ENCODE results near the gene ELK1.

ELK1 gene

DNA sequence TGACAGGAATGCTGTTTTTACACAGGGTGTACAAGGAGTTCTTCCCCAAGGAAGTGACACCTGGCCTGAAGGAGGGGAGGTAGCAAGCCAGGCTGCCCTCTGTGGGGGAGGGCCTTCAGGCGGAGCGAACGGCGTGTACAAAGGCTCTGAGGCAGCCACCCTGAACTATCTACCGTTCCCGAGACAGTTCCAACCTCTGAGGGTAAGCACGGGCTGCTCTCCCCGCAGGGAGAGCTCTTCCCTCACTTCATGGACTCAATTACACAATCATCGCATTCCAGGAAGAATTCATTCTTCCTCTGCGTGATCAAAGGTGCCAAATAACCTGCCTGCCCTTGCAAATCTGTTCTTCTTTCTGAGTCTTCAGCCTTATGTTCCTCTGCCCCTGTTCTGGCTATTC is 4.8 kb downstream of the ELK1 start:
- no peak for DNase-seq (ENCODE audit: low read depth in 3 of 3)

DNA sequence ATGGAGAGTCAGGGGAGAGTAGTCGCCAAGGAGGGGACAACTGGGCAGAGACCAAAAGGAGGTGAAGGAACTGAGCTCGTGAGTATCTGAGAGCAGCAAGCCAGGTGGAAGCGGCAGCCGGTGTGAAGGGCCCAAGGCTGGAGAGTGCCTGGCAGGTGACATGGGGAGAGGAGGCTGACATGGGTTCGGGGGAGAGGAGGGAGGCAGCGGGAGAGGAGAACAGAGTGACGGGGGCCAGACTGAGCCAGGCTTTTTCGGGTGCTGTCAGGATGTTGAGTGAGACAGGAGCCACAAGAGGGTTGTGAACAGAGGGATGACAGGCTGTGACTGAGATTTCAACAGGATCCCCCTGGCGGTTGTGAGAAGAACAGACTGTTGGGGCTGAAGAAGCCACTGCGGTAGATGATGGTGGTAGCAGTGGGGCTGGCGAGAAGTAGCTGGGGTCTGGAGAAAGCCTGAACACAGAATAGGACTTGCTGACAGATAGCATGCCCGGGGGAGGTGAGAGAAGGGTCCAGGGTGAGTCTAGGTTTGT is 5.7 kb downstream of the ELK1 start:
- DNase-seq (ENCODE audit: low read depth in 3 of 3) = no peak

- no peak for DNase-seq (ENCODE audit: low read depth in 3 of 3)
Measured at GRCh38 chrX:47643926-47644325, 6.4 kb downstream of the ELK1 start.

GRCh38 chrX:47638816-47639215 is 11.5 kb downstream of the ELK1 start:
- no peak for DNase-seq (ENCODE audit: low read depth in 3 of 3)

- peak in 1 of 3 experiments; percentile 44 for DNase-seq (ENCODE audit: low read depth in 3 of 3)
Measured at GRCh38 chrX:47637546-47638195, 12.7 kb downstream of the ELK1 start.

DNA sequence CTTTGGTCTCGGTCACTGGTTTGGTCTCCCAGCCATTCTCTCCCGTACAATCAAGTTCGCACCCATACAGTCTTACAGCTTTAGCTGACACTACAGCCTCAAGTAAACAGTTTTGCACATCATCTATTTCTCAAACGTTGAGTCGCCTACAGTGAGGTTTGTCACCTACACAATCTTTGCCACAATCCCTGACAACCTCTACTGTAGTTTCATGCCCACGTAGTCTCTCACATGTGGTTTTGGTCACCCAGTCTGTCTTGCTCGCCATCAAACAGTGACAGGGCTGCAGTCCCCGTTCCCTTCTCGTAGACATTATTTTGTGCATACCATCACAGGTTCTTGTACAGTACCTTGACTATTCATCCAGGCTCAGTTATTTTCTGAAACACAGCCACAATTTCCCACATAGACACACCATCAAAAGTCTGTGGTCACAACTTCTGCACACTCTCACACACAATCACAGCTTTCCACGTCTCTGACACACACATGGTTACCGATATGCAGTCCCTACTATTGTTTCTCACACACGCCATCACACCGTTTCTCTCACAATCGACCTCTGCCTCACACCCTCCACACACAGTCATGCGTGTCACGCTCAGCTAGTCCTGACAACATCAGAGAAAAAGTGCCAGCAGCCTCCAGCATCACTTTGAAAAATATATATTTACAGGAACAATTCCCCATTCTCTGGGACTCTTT is 15.3 kb downstream of the ELK1 start:
- no peak for DNase-seq (ENCODE audit: low read depth in 3 of 3)

GRCh38 chrX:47633689-47634590 is 16.4 kb downstream of the ELK1 start:
- DNase-seq (ENCODE audit: low read depth in 3 of 3) = no peak

- DNase-seq (ENCODE audit: low read depth in 3 of 3) = no peak
Measured at GRCh38 chrX:47632666-47633065, 17.7 kb downstream of the ELK1 start.

- DNase-seq (ENCODE audit: low read depth in 3 of 3) = no peak
Measured at GRCh38 chrX:47631676-47632075, 18.7 kb downstream of the ELK1 start.

GRCh38 chrX:47629419-47630200 is 20.8 kb downstream of the ELK1 start, which contains the start of gene CFP:
CFP (minus strand) TSS chrX:47629930; CDS start chrX:47629844, 86 bp downstream.
- no peak for DNase-seq (ENCODE audit: low read depth in 3 of 3)

DNA sequence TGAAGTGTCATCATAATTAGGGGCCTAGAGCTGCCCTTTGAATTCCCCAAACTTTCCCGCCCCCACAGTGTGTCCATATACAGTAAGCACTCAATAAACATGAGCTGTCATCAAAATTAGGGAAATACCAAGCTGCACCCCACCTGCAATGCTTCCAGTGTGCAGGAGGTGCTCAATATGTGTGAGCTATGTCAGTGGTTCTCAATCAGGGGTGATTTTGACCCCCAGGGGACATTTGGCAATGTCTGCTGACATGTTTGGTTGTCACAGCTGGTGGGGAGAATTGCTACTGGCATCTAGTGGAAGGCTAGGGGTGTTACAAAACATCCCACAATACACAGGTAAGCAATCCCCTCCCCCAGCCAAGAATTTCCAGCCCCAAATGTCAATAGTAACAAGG is 21.4 kb downstream of the ELK1 start:
- DNase-seq (ENCODE audit: low read depth in 3 of 3) = no peak

DNA sequence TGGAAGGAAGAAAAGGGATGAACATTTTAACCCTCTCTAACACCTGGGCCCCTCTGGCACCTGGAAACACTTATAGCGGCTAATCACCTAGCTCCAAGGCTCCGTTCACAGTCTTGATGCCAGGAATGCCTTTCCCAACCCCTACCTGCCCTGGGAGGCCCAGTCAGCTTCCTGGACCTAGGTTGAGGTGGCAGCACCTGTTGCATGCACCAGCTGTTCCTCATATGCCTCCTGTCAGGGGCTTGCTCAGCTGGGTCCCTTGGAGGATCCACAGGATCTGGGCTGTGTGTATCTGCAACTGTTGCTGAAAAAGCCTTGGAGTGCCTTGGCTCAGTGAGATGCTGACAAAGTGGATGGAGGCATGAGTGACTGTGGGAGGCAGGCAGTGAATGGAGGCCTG is 25.0 kb downstream of the ELK1 start:
- no peak for DNase-seq (ENCODE audit: low read depth in 3 of 3)

DNA sequence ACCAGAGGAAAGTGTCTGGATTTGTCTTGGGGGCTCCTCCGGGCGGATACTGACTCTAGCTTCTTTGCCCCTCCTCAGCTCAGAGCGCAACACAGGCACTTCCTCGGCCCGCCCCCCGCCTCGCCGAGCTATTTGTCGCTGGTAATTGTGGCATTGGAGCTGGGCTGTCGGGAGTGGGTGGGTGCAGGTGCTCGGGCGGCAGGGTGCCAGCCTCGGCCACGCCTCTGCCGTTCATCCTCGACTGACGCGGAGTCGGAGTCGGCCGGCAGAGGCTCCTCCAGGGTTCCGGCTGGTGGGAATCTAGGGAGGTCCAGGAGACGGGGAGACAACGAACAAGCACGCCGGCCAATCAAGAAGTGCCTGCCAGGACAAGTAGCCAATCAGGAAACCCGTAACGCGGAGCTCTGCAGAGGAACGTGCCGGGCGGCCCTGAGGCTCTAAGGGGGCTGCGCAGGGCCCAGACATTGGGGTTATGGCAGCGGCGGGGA is 26.8 kb downstream of the ELK1 start:
- peak in 1 of 3 experiments; percentile 40 for DNase-seq (ENCODE audit: low read depth in 3 of 3)

- DNase-seq (ENCODE audit: low read depth in 3 of 3) = no peak
Measured at GRCh38 chrX:47621851-47622250, 28.5 kb downstream of the ELK1 start.

DNA sequence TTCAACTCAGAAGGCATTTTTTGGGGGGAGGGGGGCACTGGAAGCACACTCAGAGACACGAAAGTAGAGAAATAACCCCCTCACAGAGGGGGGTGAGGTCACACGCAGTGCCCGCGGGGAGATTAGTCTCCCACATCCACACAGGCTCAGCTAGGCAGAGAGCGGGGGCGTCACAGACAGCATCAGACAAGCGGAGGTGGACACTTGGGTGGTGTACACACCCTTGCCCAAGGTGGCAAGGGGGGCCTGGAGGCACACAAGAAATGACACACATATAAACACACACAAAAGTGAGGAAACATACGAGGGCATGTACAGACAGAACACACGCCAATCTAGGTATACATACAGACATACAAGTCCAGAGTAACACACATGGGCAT is 30.1 kb downstream of the ELK1 start:
- no peak for DNase-seq (ENCODE audit: low read depth in 3 of 3)

DNA sequence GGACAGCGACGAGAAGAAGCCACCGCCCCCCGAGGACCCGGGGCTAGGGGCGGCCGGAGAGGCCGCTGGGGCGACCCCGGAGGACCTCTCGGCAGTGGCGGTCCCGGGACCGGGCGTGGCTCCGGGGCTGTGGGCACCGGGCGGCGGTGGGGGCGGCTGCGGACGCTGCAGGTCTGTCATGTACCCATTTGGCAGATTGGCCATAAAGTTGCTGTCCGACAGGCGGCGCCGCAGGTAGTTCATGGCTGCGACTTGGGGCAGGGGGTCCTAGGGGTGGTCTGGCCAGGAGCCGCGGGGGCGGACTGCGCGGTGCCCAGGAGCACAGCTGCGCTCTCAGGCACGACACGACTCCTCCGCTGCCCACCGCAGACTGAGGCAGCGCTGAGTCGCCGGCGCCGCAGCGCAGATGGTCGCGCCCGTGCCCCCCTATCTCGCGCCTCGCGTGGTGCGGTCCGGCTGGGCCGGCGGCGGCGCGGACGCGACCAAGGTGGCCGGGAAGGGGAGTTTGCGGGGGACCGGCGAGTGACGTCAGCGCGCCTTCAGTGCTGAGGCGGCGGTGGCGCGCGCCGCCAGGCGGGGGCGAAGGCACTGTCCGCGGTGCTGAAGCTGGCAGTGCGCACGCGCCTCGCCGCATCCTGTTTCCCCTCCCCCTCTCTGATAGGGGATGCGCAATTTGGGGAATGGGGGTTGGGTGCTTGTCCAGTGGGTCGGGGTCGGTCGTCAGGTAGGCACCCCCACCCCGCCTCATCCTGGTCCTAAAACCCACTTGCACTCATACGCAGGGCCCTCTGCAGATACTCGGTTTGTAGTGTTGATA is 30.7 kb downstream of the ELK1 start, which contains the start of gene SYN1:
Gene SYN1 (minus strand): TSS at position 372 of the 817 bp plus-strand sequence. CDS start 129 bp downstream, at position 243.
- peak; percentile 53 to 73 (median 65) for DNase-seq (ENCODE audit: low read depth in 3 of 3)

DNA sequence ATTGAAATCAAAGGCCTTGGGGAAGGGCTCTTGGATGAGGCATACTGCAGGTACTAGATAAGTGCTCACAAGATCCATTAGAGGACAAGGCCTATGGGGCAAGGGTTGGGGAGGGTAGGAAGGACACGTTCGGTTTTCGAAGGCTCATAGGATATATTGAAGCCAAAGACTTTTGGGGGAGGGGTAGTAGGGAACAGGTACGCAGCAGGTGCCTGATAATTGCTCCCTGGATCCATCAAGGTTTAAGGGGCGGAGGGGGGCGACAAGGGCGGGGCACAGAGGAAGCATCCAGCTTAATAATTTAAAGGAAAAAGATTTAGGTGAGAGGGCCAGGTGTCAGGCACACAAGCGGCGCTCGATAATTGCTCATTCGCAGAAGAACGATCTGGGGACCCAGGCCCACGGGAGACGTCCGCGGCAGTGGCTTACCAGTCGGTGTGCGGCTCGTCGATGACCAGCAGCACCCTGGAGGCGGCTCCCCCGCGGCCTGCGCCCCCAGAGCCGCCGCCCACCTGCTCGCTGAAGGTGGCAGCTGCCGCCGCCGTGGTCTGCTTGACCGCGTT is 31.4 kb downstream of the ELK1 start:
- DNase-seq (ENCODE audit: low read depth in 3 of 3) = no peak

GRCh38 chrX:47614618-47615017 is 35.7 kb downstream of the ELK1 start:
- DNase-seq (ENCODE audit: low read depth in 3 of 3) = no peak

- DNase-seq (ENCODE audit: low read depth in 3 of 3) = no peak
Measured at GRCh38 chrX:47613082-47613481, 37.3 kb downstream of the ELK1 start.

DNA sequence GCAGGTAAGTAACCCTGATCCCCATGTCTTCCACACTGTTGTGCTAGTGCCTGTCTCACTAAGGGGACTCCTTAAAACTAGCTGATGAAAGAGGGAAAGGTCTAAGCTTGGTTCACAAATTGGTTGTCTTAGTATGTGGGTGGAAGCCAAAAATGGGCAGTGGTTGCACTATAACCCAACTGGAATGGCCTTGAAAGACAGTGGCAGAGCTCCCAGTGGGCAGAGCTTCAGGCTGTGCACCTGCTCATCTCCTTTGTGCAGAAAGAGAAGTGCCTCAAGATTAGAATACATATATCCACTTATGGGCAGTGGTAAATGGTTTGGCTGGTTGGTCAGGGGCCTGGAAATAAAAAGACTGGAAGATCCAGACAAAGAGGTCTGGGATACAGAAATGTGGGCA is 37.9 kb downstream of the ELK1 start:
- no peak for DNase-seq (ENCODE audit: low read depth in 3 of 3)
